Testis (tissue), 3 donors: ENCODE results near the gene GNG3. TPM values are rescaled to one million over a fixed set of nuclear protein-coding genes. Genes with fewer than 3 reads are reported as not detected.
A peak's percentile ranks its signal among the peaks of the same experiment; 100 is the strongest.

Experiments used
- DNase-seq: peaks from one replicate; pipeline ENCODE4 v3.0.0-alpha.2; 2019
- H3K27ac ChIP-seq, 2 donors: fragments of 200-600 bp; sonication (generic); one replicate each; pipeline ENCODE4 v1.5.1; 2019
- H3K27me3 ChIP-seq: fragments of 200-600 bp; sonication (generic); one replicate; pipeline ENCODE4 v1.5.1; 2019
- H3K36me3 ChIP-seq: fragments of 200-600 bp; sonication (generic); one replicate; pipeline ENCODE4 v1.5.1; 2017; ENCODE audit warnings: low read depth; ENCODE audit errors: missing control alignments
- H3K4me1 ChIP-seq: fragments of 200-600 bp; sonication (generic); one replicate; pipeline ENCODE4 v1.5.1; 2019
- H3K4me3 ChIP-seq, 2 donors: fragments of 200-600 bp; sonication (generic); one replicate each; pipeline ENCODE4 v1.5.1; 2017 to 2019
- H3K9me3 ChIP-seq: fragments of 200-600 bp; sonication (generic); one replicate; pipeline ENCODE4 v1.5.1; 2017
- CTCF ChIP-seq, 3 experiments: fragments of 450-650 bp in 2 of 3; fragments of 200-600 bp in 1 of 3; sonication (generic) in 1 of 3; IDR thresholded peaks; one replicate each; pipeline ENCODE4 v1.5.1; 2016 to 2019; ENCODE audit warnings: antibody characterized with exemption in 3 of 3, mild to moderate bottlenecking in 2 of 3, moderate library complexity in 1 of 3
- POLR2A ChIP-seq: fragments of 450-650 bp; IDR thresholded peaks from one replicate; pipeline ENCODE4 v1.6.1; 2017; ENCODE audit warnings: antibody characterized with exemption, mild to moderate bottlenecking, moderate library complexity
- WGBS, 2 donors: methylation state at CpG; one replicate each; pipeline ENCODE4 v1.1.5; 2018; 5-methylcytosine and 5-hydroxymethylcytosine counted together
- intact Hi-C: fragments of 100-400 bp; cut with DNase I; formaldehyde crosslinking; loops from one replicate; pipeline ENCODE4 v1.15.1; 2023; ENCODE audit warnings: low total_unique reads
- polyA plus RNA-seq: library from polyadenylated mRNA; stranded (reverse); fragments of 350-450 nt; fragmentation: Illumina TruSeq; extraction: RNeasy Lipid Tissue Mini Kit (QIAGEN cat#74804); gene quantifications from one replicate; pipeline ENCODE4 v1.2.3, GENCODE V29; 2014; ENCODE audit warnings: low read depth, low replicate concordance; ENCODE audit not compliant: insufficient read depth
- total RNA-seq, 2 donors: library from RNA; depleted of rRNA; stranded (reverse); fragments of >200 nt; gene quantifications; one replicate each; pipeline ENCODE4 v1.2.3, GENCODE V29; 2016

Gene GNG3
- total and polyA plus RNA-seq, 3 donors from 2014 or later, result 2.0 to 11.1 (median 4.5) TPM

GRCh38 chr11:62677714-62678113 is 29.8 kb upstream of the GNG3 start:
- Histone ChIP-seq H3K9me3 (no peaks in the 10 kb centered on the region), H3K36me3 (no peaks in the 10 kb centered on the region), H3K4me3 (peak overlapping the region; percentile 74 to 94), H3K27ac (peak overlapping the region in 1 of 2 donors; percentile 74), H3K27me3 (no peaks in the 10 kb centered on the region), H3K4me1 (peaks cover 21% of the 10 kb centered on the region)
- WGBS, 2 donors, result 52 to 56% methylated on average over 15 of the region's 15 CpGs
- intact Hi-C loops, result loop anchor here (10.0 kb wide), 1 partner anchor 283 kb away; no protein-coding TSS in a partner anchor
- no peak for DNase-seq
- no peak for TF ChIP-seq POLR2A
- no peak for TF ChIP-seq CTCF (IDR thresholded peaks at IDR 0.05)

GRCh38 chr11:62678433-62678769 is 29.1 kb upstream of the GNG3 start:
- Histone ChIP-seq H3K27me3 (no peaks in the 10 kb centered on the region), H3K9me3 (no peaks in the 10 kb centered on the region), H3K4me3 (peak overlapping the region; percentile 74 to 94), H3K4me1 (peaks cover 20% of the 10 kb centered on the region), H3K27ac (peak overlapping the region; percentile 74 to 87), H3K36me3 (no peaks in the 10 kb centered on the region)
- WGBS, 2 donors, result 0 to 4% methylated on average over 9 to 14 of the region's 16 CpGs
- intact Hi-C loops, result loop anchor here (10.0 kb wide), 1 partner anchor 284 kb away; no protein-coding TSS in a partner anchor
- TF ChIP-seq CTCF (IDR thresholded peaks at IDR 0.05) (no peak), POLR2A (no peak)
- no peak for DNase-seq

GRCh38 chr11:62678770-62679696 is 28.4 kb upstream of the GNG3 start, which contains the start of gene UBXN1:
Gene UBXN1, minus strand, starts transcription at chr11:62679073. Its CDS starts 150 bp downstream, at chr11:62678923.
- intact Hi-C loops, result loop anchor here (10.0 kb wide), 1 partner anchor 284 kb away; no protein-coding TSS in a partner anchor
- no peaks in the 10 kb centered on the region for H3K27me3 ChIP-seq
- H3K27ac ChIP-seq, result peak within 1 kb of the TSS; percentile 74 to 87
- 2 to 3% methylated on average over 44 to 53 of the region's 55 CpGs for WGBS, 2 donors
- DNase-seq, result peak; percentile 95
- H3K36me3 ChIP-seq, result no peaks in the 10 kb centered on the region
- no peaks in the 10 kb centered on the region for H3K9me3 ChIP-seq
- TF ChIP-seq CTCF (IDR thresholded peaks at IDR 0.05) (peak in 1 of 3 experiments; percentile 44), POLR2A (no peak)
- H3K4me3 ChIP-seq, result peak within 1 kb of the TSS; percentile 74 to 94
- H3K4me1 ChIP-seq, result peaks cover 20% of the 10 kb centered on the region

GRCh38 chr11:62680825-62681240 is 26.6 kb upstream of the GNG3 start:
- H3K27me3 ChIP-seq, result no peaks in the 10 kb centered on the region
- intact Hi-C loops, result no loop called here
- H3K27ac ChIP-seq, result peak overlapping the region in 1 of 2 donors; percentile 25
- H3K4me3 ChIP-seq, result no peak overlapping the region
- no peaks in the 10 kb centered on the region for H3K9me3 ChIP-seq
- WGBS, 2 donors, result 60 to 64% methylated on average over 4 of the region's 4 CpGs
- DNase-seq, result peak; percentile 78
- no peaks in the 10 kb centered on the region for H3K36me3 ChIP-seq
- TF ChIP-seq CTCF (IDR thresholded peaks at IDR 0.05) (peak; percentile 58 to 67 (median 65)), POLR2A (no peak)
- peaks cover 20% of the 10 kb centered on the region for H3K4me1 ChIP-seq
